Measurements from ENCODE around the gene PSKH1. TPM values are rescaled to one million over a fixed set of nuclear protein-coding genes. Genes with fewer than 3 reads are reported as not detected.

The PSKH1 gene
- total RNA-seq, 6 donors from 2014 or later = 21.9 to 36.5 (median 31.5) TPM

GRCh38 chr16:67902831-67903230, 9.8 kb downstream of the PSKH1 start:
- ATAC-seq (ENCODE audit: low FRiP score in 2 of 2) = no peak
- WGBS, 2 donors = 81 to 83% methylated on average over 4 of the region's 4 CpGs
- Histone ChIP-seq H3K27ac (no peak overlapping the region), H3K27me3 (no peaks in the 10 kb centered on the region), H3K36me3 (peaks cover 0 to 14% (median 5%) of the 10 kb centered on the region in 4 donors), H3K4me1 (peaks cover 1 to 12% (median 4%) of the 10 kb centered on the region in 4 donors), H3K4me3 (no peak overlapping the region), H3K9me3 (no peaks in the 10 kb centered on the region)
- DNase-seq = no peak
- TF ChIP-seq EP300 (IDR thresholded peaks at IDR 0.05) (no peak), POLR2AphosphoS5 (IDR thresholded peaks at IDR 0.05) (no peak), CTCF (IDR thresholded peaks at IDR 0.05) (no peak), POLR2A (IDR thresholded peaks at IDR 0.05) (no peak)

DNA sequence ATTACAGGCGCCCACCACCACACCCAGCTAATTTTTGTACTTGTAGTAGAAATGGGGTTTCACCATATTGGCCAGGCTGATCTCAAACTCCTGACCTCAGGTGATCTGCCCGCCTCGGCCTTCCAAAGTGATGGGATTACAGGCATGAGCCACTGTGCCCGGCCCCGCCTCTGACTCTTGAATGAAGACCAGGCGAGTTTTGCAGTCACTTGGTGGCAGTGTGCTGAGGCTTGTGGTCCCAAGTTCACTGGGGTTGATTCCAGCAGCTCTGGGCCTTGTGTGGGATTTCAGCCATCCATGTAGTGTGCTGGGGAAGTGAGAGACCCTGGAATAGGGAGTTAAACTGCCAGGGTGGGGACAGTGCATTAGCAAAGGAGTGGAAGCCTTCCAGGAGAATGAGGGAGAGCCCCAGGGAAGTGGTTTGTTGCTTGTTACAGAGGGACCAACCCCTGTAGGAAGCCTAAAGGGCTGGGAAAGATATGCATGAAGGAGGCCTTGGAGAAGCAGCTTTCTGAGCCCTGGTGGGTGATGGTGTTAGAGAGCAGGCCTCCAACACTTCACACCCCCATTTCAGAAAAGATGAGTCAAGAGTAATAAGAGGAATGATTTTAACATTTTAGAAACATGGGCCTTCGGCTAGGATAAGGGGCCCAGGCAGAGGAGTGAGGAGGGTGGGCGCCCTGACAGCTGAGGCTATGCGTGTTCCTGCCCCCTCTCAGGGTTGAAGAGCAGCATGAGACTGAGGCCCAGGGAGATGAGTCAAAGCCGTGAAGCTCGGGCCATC, 14.5 kb downstream of the PSKH1 start:
- Histone ChIP-seq H3K4me1 (peaks cover 0 to 3% (median 0%) of the 10 kb centered on the region in 4 donors), H3K36me3 (peaks cover 11 to 45% (median 30%) of the 10 kb centered on the region in 4 donors), H3K27me3 (no peaks in the 10 kb centered on the region), H3K9me3 (no peaks in the 10 kb centered on the region), H3K27ac (no peak overlapping the region), H3K4me3 (no peak overlapping the region)
- ATAC-seq (ENCODE audit: low FRiP score in 2 of 2) (no peak), DNase-seq (no peak)
- TF ChIP-seq POLR2A (IDR thresholded peaks at IDR 0.05) (no peak), CTCF (IDR thresholded peaks at IDR 0.05) (no peak), EP300 (IDR thresholded peaks at IDR 0.05) (no peak), POLR2AphosphoS5 (IDR thresholded peaks at IDR 0.05) (no peak)
- 90 to 92% methylated on average over 8 to 11 of the region's 11 CpGs for WGBS, 2 donors

DNA sequence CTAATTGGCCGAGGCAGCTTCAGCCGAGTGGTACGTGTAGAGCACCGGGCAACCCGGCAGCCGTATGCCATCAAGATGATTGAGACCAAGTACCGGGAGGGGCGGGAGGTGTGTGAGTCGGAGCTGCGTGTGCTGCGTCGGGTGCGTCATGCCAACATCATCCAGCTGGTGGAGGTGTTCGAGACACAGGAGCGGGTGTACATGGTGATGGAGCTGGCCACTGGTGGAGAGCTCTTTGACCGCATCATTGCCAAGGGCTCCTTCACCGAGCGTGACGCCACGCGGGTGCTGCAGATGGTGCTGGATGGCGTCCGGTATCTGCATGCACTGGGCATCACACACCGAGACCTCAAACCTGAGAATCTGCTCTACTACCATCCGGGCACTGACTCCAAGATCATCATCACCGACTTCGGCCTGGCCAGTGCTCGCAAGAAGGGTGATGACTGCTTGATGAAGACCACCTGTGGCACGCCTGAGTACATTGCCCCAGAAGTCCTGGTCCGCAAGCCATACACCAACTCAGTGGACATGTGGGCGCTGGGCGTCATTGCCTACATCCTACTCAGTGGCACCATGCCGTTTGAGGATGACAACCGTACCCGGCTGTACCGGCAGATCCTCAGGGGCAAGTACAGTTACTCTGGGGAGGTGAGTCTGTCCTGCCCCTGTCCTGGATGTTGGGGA, 16.1 kb downstream of the PSKH1 start:
- no peaks in the 10 kb centered on the region for H3K9me3 ChIP-seq
- ATAC-seq (ENCODE audit: low FRiP score in 2 of 2) (no peak), DNase-seq (peak in 1 of 2 donors; percentile 74)
- H3K36me3 ChIP-seq = peaks cover 11 to 40% (median 28%) of the 10 kb centered on the region in 4 donors
- peaks cover 0 to 3% (median 0%) of the 10 kb centered on the region in 4 donors for H3K4me1 ChIP-seq
- 93 to 97% methylated on average over 32 to 36 of the region's 36 CpGs for WGBS, 2 donors
- no peak for TF ChIP-seq POLR2A (IDR thresholded peaks at IDR 0.05)
- TF ChIP-seq CTCF (IDR thresholded peaks at IDR 0.05) = no peak
- H3K4me3 ChIP-seq = no peak overlapping the region
- no peak overlapping the region for H3K27ac ChIP-seq
- no peaks in the 10 kb centered on the region for H3K27me3 ChIP-seq

DNA sequence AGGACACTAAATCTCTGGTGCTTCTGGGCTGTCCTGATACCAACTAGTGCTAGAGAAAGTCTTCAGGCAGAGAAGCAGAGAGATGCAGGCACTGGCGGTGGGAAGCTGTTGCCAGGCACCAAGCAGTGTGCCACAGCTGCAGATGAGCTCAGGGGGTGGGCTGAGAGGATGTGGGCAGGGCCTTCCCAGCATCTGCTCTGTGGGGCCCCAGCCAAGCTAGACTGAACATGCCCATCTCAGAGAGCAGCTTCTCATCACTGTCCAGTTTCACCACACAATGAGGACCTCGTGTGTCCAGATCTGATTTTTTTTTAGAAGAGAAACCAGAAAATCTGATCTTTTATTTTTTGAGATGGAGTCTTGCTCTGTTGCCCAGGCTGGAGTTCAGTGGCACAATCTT, 17.1 kb downstream of the PSKH1 start:
- ATAC-seq (ENCODE audit: low FRiP score in 2 of 2) (no peak), DNase-seq (no peak)
- H3K9me3 ChIP-seq = no peaks in the 10 kb centered on the region
- peaks cover 11 to 40% (median 28%) of the 10 kb centered on the region in 4 donors for H3K36me3 ChIP-seq
- no peak overlapping the region for H3K4me3 ChIP-seq
- WGBS, 2 donors = 70 to 81% methylated on average over 2 of the region's 2 CpGs
- TF ChIP-seq POLR2A (IDR thresholded peaks at IDR 0.05) (no peak), EP300 (IDR thresholded peaks at IDR 0.05) (no peak), CTCF (IDR thresholded peaks at IDR 0.05) (no peak)
- H3K27ac ChIP-seq = no peak overlapping the region
- H3K27me3 ChIP-seq = no peaks in the 10 kb centered on the region
- peaks cover 0 to 3% (median 0%) of the 10 kb centered on the region in 4 donors for H3K4me1 ChIP-seq
